ENCODE measurements around the gene GEMIN7.

The GEMIN7 gene

GRCh38 chr19:45066921-45067661 lies 12.0 kb upstream of the GEMIN7 start:
- Histone ChIP-seq H3K27me3 (replicated peaks) (no peaks in the 10 kb centered on the region), H3K36me3 (replicated peaks) (peaks cover 72% of the 10 kb centered on the region), H3K27ac (no peak overlapping the region), H3K4me3 (ENCODE audit: low read depth, low read length) (no peak overlapping the region)
- DNase-seq = no peak
- in situ Hi-C loops (cut with HindIII; ENCODE audit: low pct_ligation_motif_present, low sequenced_read_pairs) = no loop called here
- TF ChIP-seq CTCF (IDR thresholded peaks at IDR 0.05; ENCODE audit: low read depth, low read length, missing control alignments) = no peak

- no peak for TF ChIP-seq CTCF (IDR thresholded peaks at IDR 0.05; ENCODE audit: low read depth, low read length, missing control alignments)
- H3K27me3 ChIP-seq (replicated peaks) = no peaks in the 10 kb centered on the region
- H3K4me3 ChIP-seq (ENCODE audit: low read depth, low read length) = no peak overlapping the region
- DNase-seq = no peak
- no peak overlapping the region for H3K27ac ChIP-seq
- in situ Hi-C loops (cut with HindIII; ENCODE audit: low pct_ligation_motif_present, low sequenced_read_pairs) = no loop called here
- H3K36me3 ChIP-seq (replicated peaks) = peaks cover 63% of the 10 kb centered on the region
These were observed 11.0 kb upstream of the GEMIN7 start for GRCh38 chr19:45068041-45068440.

- H3K27ac ChIP-seq = no peak overlapping the region
- in situ Hi-C loops (cut with HindIII; ENCODE audit: low pct_ligation_motif_present, low sequenced_read_pairs) = no loop called here
- H3K36me3 ChIP-seq (replicated peaks) = peaks cover 59% of the 10 kb centered on the region
- H3K27me3 ChIP-seq (replicated peaks) = no peaks in the 10 kb centered on the region
- no peak for DNase-seq
- no peak for TF ChIP-seq CTCF (IDR thresholded peaks at IDR 0.05; ENCODE audit: low read depth, low read length, missing control alignments)
- H3K4me3 ChIP-seq (ENCODE audit: low read depth, low read length) = no peak overlapping the region
These were observed 10.0 kb upstream of the GEMIN7 start for GRCh38 chr19:45069056-45069455.

- in situ Hi-C loops (cut with HindIII; ENCODE audit: low pct_ligation_motif_present, low sequenced_read_pairs) = no loop called here
- peaks cover 49% of the 10 kb centered on the region for H3K36me3 ChIP-seq (replicated peaks)
These were observed 8.8 kb upstream of the GEMIN7 start for GRCh38 chr19:45070214-45070613.

GRCh38 chr19:45070861-45071544 lies 8.1 kb upstream of the GEMIN7 start:
- Histone ChIP-seq H3K36me3 (replicated peaks) (peaks cover 43% of the 10 kb centered on the region), H3K27me3 (replicated peaks) (no peaks in the 10 kb centered on the region), H3K27ac (no peak overlapping the region), H3K4me3 (ENCODE audit: low read depth, low read length) (no peak overlapping the region)
- TF ChIP-seq CTCF (IDR thresholded peaks at IDR 0.05; ENCODE audit: low read depth, low read length, missing control alignments) = no peak
- in situ Hi-C loops (cut with HindIII; ENCODE audit: low pct_ligation_motif_present, low sequenced_read_pairs) = no loop called here
- DNase-seq = no peak

More at GRCh38 chr19:45070214-45070613, 8.8 kb upstream of the GEMIN7 start:
- DNase-seq = no peak
- Histone ChIP-seq H3K27me3 (replicated peaks) (no peaks in the 10 kb centered on the region), H3K27ac (no peak overlapping the region), H3K4me3 (ENCODE audit: low read depth, low read length) (no peak overlapping the region)
- TF ChIP-seq CTCF (IDR thresholded peaks at IDR 0.05; ENCODE audit: low read depth, low read length, missing control alignments) = no peak
